GM21390 (cell line): ENCODE data around the gene EXOSC1.
"Not testable (repeated sequence)": the region's sequence is repeated elsewhere in the genome, so short reads cannot be mapped to it uniquely, and the experiment has no call there.

Source experiments
- ATAC-seq: cut with Tn5 transposase; IDR thresholded peaks from one replicate; pipeline ENCODE4 v1.9.1; 2021; ENCODE audit not compliant: unreplicated experiment

Gene EXOSC1, protein sequence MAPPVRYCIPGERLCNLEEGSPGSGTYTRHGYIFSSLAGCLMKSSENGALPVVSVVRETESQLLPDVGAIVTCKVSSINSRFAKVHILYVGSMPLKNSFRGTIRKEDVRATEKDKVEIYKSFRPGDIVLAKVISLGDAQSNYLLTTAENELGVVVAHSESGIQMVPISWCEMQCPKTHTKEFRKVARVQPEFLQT

GRCh38 chr10:97445722-97446639 lies at the start of gene EXOSC1, which contains the start of gene ZDHHC16:
EXOSC1 (minus strand) TSS chr10:97446006; CDS start chr10:97445985, 21 bp downstream.
ZDHHC16 (plus strand) TSS chr10:97446175; CDS start chr10:97451676, 5,501 bp downstream.
- peak; percentile 96 for ATAC-seq

- no peak for ATAC-seq
Observed at GRCh38 chr10:97494863-97495506, 49.2 kb upstream of the EXOSC1 start.

DNA sequence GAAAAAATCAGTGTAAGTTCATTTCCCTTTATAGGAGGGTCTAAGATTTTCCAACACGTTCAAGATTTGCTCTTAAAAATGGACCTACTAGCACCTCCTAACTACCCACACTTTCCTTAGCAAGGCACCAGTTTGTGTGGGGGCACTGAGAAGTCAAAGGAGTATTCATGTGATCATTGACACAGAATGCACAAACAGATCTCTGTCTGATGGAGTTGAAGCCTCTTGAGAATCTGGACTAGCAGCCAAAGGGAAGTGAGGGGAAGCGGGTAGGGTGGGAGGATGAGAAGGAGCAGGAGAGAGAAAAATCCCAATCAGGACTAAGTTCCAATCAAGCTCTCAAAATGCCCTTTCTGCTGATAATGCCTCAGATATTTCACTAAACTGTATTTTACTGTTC lies 48.3 kb upstream of the EXOSC1 start:
- ATAC-seq: no peak

GRCh38 chr10:97490592-97490991 lies 44.8 kb upstream of the EXOSC1 start:
- no peak for ATAC-seq

- ATAC-seq: no peak
Observed at GRCh38 chr10:97485647-97486281, 40.0 kb upstream of the EXOSC1 start.

DNA sequence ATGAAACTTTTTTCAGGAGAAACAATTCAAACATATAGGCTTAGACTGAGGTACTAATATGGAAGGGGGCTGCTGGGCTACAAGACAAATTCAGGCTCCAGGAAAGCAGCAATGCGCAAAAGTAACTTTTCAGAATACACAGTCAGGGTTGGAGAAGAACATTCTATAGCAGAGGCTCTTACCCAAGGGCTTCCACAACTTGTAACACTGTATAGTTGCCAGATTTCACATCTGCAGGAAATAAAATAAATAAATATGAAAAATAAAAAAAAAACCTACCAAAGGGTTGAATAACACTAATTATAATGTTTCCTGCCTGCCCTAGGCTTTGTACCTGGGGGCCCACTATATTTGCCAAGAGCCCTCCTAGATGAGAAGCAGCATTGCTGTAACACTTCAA lies 38.1 kb upstream of the EXOSC1 start:
- no peak for ATAC-seq

DNA sequence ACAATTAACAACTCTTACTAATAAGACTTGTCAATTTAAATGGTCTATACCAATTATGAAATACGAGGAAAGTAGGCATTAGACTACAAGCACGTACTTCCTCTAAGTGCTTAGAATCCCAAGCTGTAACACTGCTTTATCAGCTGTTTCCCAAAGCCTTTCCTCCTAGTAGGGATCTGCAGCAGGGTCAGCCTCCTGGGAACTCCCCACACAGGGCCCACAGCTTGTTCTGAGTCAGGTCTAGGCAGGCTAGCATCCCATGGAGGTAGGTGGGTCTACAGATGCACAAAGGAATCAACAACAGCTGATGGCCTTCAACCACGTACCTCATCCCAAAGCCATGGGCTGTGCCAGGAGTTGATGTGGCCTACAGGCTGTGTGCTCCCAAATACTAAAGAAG lies 37.7 kb upstream of the EXOSC1 start:
- ATAC-seq: no peak

DNA sequence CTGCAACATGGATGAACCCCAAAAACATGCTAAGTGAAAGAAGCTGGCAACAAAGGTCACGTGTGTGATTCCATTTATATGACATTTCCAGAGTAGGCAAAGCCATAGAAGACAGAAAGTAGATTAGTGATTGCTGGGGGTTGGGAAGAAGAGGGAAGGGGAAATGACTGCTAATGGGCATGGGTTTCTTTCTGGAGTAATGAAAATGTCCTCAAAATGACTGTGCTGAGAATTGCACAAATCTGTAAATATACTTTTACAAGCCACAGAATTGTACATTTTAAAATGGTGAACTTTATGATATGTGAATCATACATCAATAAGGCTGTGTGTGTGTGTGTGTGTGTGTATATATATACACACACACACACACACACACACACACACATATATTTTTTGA lies 36.6 kb upstream of the EXOSC1 start:
- ATAC-seq: no peak

DNA sequence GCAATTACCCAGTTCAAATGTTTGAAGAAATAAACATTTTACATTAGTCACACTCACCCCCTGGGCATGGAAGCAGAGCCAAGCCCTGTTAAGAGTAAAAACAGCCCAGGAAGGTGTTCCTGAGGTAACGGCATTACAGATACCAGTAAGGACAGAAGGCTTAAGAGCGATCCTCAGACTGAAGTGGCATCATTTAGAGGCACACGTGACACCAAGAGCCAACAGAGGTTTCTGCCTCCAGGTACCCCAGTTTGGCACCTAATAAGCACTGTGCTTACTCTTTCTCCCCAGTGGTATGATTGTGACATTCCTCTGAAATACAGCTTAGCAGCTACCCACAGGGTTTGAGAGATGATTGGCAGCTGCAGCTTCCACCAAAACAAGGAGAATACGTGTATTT lies 35.3 kb upstream of the EXOSC1 start:
- ATAC-seq: no peak

GRCh38 chr10:97479939-97480338 lies 34.1 kb upstream of the EXOSC1 start:
- ATAC-seq: no peak

GRCh38 chr10:97479410-97479809 lies 33.6 kb upstream of the EXOSC1 start:
- ATAC-seq: not testable (repeated sequence)

- no peak for ATAC-seq
Observed at GRCh38 chr10:97475936-97476594, 30.3 kb upstream of the EXOSC1 start.

DNA sequence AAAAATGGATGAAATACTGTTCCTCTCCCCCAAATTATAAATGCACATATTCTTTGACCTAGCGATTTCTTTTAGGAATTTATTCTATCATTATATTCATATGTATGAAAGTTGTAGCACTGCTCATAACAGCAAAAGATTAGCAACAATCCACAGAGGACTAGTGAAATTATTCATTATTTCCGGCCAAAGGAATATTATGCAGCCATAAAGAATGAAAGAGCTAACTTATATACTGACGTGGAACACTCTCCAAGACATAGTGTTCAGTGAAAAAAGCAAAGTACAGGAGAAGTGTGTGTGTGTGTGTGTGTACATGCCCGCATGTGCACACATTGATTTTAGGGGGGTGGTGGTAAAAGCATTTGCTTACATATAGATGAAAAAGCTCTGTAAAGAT lies 29.1 kb upstream of the EXOSC1 start:
- ATAC-seq: no peak

GRCh38 chr10:97468781-97469180 lies 23.0 kb upstream of the EXOSC1 start:
- ATAC-seq: not testable (repeated sequence)

- ATAC-seq: no peak
Observed at GRCh38 chr10:97468162-97468561, 22.4 kb upstream of the EXOSC1 start.

- no peak for ATAC-seq
Observed at GRCh38 chr10:97466755-97467154, 20.9 kb upstream of the EXOSC1 start.

DNA sequence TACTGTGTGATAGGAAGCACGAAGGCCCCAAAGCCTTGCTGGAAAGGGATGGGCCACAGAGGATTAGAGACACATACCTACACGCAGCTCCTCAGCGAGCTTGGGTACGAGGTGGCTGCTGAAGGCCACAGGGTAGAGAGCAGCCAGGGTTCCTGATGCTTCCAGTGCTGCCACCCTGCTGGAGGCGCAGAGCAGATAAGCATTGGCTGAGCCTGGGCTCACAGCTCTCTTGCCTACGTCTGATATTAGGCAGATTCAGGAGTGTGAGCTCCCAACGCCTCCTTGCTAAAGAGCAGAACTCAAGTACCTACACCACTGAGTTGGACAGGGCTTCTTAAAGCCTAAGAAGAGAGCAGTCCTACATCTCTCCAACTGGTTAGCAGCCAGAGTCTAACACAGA lies 20.2 kb upstream of the EXOSC1 start:
- ATAC-seq: no peak

GRCh38 chr10:97464226-97464625 lies 18.4 kb upstream of the EXOSC1 start:
- ATAC-seq: no peak

DNA sequence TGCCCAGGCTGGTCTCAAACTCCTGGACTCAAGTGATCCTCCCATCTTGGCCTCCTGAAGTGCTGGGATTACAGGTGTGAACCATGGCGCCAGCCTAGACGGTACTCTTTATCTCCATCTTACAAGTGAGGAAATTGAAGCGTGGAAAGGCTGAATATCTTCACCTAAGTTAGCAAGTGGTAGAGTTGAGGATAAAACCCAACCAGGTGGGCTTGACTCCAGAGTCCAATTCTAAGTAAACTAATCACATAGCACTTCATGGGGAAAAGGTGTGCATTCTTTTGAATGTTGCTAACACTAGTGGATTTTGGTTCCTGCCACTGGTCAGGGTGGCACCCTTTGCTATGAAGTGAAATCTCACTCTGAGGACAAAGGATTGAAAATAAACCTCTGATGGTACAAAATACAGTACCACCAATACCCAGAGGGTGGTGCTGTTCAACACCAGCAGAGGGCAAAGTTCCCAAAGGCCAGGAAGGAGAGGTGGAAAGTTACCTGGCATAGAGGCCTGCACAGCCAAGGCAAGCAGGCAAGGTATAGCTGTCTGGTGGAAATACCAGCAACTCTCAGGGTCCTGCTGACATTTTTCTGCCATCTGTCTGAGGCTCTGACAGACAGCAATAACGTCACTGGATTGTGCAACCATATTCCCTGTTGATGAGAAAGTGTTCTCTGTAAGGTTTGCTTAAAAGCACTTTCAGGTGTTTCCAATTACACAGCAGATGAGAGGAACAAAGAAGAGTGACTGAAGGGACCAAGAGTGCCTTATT lies 17.7 kb upstream of the EXOSC1 start:
- no peak for ATAC-seq

DNA sequence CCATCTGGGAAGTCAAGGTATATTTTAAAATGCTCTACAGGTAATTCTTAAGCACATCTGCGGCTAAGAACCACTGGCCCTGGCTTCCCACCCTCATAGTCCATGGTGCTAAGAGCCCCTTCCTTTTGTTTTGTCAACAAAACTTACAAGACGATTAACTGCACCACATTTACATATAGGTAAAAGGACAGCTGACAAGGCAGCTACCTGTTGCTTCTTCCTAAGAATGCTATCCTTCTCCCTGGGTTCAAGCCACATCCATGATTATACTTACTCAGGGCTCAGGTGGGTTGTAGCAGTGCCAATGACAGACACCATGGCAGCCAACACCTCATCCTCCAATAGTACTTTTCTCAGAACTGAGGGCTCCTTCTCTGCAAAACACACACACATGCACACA lies 16.5 kb upstream of the EXOSC1 start:
- ATAC-seq: no peak
